NCI-H510A treated with DMSO at 0.1 percent for 48 hours (cell line): ENCODE data around the gene IGFBP4.

Experiments
- DNase-seq: peaks from one replicate; lab custom pipeline; 2025; lab: John Stamatoyannopoulos, UW

The IGFBP4 gene

DNA sequence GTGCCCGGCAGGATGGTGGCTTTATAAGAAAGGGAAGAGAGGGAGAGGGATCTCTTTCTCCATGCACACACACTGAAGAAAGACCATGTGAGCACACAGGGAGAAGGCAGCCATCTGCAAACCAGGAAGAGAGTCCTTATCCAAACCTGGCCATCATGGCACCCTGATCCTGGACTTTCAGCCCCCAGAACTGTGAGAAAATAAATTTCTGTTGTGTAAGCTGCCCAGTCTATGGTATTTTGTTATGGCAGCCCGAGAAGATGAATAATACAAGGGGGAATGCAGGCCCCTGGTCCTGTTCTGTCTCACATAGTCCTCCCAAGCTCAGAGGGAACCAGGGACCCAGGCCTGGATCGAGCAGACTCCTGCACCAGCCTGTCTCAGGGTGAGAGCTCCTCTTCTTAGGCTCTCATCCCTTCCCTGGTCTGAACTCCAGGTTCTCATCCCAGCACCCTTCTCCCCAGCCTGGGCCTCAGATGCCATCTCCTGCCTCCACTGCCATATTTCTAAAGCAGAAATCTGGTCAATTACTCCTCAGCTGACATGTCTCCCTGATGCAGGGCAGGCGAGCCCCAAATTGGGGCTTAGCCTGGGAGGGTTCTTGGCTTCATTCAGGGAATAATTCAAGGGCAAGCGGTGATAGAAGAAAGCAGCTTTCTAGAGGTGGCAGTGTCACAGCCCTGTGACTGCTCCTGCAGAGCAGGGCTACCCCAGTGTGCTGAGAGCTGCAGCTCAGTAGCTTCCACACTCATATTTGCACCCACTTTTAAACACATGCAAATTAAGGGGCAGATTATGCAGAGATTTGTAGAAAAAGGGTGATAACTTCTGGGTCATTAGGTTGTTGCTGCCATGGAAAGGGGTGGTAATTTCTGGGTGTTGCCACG, 28.8 kb downstream of the IGFBP4 start:
- DNase-seq: no peak

DNA sequence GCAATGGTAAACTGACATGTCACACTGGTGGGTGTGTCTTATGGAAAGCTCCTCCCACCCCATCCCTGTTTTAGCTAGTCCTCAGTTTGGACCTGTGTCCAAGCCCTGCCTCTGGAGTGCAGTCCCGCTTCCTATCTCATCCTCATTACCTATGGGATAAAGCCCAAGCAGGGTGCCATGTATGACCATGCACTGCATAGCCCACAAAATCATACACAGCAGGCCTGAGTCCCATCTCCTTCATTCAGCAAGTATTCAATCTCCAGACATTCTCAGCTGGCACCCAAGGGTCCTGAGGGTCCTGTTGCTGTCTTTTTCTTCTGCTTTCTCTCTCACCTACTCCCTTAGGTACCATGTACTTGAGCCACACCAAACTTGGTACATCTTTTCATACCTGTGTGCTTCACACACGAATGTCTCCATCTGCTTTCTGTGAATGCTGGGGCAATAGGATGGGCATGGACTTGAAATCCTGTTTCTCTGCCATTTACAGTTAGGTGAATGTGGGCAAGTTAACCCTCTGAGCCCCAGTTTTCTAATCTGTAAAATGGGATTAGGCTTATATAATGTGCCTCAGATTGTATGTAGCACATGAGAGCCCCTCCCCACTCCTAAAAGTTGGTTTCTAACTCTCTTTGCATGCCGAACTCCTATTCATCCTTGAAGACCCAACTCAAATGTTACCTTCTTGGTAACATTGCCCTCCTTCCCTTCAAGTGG, 29.6 kb downstream of the IGFBP4 start:
- DNase-seq: no peak

DNA sequence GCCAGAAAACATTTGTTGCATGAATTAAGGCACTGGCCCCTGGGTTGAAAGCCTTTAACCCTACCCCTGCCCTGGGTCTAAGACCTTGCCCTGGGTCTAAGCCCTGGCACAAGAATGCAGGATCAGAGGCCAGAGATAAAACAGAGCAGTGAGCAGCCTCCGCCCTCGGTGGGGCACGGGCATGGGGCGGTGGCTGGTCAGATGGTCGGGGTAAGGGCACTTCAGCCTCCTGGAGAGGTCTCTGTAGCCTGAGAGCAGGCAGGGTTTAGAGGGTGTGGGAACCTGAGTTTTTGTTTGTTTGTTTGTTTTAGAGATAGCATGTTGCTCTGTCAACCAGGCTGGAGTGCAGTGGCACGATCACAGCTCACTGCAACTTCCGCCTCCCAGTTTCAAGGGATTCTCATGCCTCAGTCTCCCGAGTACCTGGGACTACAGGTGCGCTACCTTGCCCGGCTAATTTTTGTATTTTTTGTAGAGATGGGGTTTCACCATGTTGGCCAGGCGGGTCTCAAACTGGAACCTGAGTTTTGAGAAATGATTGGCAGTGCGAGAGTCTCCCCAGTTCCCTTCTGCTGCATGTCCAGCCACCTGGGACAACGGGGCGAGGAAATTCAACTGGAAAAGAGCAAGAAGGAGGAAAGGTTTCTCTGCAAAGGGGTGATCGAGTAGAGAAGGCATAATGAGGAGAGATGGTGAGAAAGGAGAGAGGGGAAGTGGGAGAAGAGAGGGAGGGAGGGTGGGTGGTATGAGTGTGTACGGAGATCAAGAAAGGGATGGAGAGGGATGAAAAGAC, 30.5 kb downstream of the IGFBP4 start:
- no peak for DNase-seq

DNA sequence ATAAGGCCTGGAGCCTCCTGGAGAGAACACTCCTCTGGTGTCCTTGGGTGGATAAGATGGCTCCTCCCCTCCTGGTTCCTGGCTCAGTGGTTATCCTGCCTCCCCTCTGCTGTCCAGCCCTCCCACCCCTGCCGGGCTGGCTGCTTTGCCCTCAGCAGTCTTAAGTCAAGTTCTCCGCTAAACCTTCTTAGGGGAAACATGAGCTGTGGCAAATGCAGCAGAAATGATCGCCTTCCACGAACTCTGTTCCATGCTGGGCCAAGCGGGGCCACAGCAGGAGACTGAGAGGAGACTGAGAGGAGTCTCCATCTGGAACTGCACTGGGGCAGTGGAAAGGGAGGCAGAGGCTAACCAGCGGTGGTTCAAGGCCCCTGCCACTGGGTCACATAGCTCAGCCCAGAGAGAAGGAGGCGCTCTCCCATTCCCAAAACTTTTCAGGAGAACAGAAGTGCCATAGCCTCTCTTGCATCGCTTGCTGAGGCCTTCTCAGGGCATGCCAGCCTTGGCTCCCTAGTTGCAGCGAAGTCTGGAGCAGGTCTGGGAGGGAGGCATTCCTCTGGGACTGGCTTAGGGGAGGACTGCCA, 31.3 kb downstream of the IGFBP4 start:
- DNase-seq: no peak

DNA sequence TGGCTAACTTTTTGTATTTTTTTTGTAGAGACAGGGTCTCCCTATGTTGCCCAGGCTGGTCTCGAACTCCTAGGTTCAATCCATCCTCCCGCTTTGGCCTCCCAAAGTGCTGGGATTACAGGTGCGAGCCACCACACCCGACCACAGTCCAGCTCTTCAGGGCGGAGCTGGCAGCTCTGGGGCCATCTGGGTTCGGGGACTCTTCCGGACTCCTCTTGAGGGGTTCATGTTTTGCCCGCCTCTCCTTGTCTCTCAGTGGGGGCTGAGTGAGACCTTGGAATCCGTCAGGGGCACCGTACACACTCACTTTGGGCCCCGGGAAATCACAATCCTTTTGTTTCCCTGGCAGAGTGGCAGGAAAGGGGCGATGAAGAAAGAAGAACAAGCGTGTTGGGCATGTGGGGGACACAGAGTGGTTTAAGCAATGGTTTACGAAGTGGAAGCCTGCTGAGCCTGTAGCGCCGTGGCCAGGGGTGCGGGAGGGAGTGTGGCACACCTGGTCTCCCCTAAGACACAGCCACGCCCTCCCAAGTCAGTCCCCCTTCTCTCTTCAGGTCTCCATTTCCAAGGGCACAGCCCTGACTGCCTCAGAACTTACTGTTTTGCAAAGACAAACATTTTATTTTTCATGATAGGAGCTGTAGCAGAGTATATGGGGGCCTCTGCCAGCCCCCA, 32.1 kb downstream of the IGFBP4 start:
- DNase-seq: no peak

DNA sequence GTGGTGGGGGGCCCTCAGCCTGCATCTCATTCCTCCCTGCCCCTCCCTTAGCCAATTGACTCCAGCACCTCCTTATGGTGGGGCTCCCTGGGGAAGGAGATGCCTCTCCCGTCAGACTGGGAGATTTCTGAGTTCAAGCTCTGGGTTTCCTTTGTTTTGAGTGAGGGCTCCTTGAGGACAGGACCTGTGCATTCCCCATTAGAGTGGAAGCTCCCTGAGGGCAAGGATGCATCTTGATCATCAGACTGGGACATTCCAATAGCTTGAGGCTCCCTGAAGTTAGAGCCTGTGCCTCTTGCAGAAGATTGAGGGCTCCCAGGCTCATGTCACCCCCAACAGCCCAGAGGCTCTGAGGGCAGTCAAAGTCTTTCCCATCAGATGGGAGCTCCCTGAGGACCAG, 34.5 kb downstream of the IGFBP4 start:
- DNase-seq: no peak

DNA sequence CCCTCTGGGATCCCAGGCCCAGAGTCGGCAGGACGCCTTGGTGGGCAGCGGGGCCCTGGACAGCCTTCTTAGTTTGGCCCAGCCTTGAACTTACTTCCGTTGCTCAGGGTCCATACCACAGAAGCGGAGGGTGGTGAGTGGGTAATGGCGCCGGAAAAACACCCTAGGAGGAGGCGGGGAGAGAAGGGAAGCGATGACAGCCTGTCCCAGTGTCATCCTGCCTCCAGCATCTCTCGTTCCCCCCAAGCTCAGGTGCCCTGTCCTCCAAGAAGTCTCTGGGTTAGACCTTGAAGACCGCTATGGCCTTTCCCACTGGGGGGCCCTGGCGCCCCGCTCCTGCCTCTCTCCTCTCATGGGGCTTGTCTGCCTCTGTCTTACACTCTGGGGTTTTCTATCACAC, 35.2 kb downstream of the IGFBP4 start:
- no peak for DNase-seq

DNA sequence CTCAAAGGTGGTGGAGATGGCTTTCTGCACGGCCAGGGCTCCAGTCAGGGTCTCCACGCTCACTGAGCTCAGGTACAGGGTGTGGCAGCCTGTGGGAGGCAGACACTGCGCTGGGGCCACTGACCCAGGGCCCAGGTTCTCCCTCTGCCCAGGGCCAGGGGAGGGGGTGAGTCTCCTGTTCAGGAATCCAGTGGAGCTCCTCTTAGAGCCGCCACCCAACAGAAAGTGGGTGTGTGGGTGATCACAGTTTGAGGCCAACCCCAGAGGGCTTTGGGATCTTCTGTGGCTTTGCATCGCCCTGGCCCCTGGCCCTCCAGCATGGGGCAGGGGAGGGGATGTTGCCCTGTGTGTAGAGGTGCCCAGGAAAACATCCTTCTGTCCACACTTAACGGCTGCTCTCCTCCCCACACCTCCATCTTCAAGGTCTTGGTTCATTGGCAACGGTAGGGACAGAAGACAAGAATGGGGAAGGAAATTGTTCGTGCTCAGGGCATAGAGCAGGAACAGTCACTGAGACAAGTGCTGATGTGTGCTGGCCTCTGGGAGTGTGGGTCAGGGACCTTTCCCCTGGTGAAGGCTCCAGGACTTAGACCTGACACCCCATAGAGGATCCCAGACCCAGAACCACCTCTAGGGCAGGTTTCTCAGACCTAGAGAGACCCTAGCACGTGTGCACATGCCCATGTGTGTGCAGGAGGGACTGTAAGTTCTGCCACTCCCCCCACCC, 36.7 kb downstream of the IGFBP4 start:
- no peak for DNase-seq

DNA sequence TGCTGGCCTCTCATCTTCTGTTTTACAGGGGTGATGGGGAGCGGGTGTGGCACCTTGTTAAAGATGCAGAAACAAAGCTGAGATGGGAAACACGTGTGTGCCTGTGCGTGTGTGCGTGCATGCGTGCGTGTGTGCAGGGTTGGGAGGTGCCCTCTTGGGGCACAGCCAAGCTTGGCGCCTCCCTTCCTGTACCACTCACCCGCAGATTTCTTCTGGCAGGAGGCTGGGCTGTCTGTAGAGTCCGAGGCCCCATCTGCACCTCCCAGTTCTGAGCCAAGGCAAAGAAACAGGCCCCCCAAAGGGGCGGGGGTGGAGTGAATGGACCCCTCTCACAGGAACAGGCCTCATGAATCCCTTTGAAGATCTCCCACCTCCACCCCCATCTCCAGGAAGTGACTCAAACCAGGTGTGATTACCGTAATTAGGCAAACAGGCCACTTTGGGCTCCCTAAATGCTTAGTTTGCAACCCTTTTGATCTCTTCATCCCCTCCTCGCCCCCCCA, 37.3 kb downstream of the IGFBP4 start:
- no peak for DNase-seq

DNA sequence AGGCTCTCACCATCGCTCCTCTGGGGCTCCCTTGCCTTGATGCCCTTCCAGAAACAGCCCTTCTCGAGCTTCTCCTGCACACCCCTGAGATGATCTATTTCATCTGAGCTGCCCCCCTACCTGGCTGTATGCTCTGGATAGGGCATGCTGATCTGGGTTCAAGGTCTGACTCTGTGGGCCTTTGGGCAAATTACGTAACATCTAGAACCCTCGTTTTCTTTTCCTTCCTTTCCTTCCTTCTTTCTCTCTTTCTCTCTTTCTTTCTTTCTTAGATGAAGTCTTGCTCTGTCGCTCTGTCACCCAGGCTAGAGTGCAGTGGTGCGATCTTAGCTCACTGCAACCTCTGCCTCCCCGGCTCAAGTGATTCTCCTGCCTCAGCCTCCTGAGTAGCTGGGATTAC, 37.9 kb downstream of the IGFBP4 start:
- no peak for DNase-seq

DNA sequence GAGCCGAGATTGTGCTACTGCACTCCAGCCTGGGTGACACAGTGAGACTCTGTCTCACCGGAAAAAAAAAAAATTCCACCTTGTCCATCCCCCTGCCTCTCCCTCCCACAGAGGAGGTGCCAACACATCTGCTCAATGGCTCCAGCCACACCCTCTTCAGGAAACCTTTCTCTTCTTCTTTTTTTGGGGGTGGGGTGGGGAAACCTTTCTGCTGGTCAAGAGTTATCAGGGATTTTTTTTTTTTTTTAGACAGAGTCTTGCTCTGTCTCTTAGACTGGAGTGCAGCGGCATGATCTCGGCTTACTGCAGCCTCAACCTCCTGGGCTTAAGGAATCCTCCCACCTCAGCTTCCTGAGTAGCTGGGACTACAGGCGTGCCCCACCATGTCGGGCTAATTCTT, 39.5 kb downstream of the IGFBP4 start:
- DNase-seq: no peak

DNA sequence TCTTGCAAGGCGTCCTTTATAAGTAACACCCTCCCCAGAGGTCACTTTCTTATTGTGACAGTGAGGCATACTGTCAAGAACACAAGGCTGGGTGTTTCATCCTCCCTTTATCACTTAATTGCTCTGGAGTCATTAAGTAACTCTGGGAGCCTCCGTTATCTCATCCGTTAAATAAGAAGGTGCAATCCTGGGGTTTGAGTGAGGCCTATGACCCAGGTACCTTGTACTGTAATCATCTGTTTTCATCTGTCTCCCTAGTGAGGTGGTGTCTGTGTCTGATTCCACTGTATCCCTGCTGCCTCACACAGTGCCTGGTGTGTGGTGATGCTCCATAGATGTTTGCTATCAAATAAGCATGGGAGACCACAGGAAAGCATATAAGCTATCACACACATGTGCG, 40.4 kb downstream of the IGFBP4 start:
- no peak for DNase-seq

DNA sequence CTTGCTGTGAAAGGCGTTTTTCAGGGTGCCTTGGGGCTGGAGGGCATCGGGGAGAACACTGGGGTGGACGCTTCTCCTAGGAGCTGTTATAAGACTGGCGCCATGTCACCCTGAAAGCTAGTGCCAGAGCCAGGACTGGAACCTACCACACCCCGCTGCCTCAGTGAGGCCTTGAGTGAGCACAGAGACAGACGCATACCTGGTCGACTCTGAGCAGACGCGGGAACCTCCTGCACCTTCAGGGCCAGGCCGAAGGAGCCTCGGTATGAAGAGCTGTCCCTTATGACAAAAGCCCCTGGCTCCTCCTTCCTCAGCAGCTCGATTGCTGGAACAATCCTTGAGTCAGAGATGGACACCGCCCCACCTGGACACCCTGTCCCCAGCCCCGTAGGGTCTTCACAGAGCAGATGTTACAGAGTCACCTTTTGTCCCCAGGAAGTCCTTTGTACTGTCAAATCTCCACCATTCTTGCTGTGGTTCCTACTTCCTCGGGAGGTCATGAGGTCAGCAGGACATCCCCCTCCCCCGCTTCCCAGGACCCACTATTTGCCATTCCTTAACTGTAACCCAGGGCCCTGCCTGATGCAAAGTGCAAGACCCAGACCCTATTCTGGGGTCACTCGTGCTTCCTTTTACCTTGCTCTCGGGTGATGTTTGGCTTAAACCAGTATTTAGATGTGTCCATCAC, 41.2 kb downstream of the IGFBP4 start:
- DNase-seq: no peak

DNA sequence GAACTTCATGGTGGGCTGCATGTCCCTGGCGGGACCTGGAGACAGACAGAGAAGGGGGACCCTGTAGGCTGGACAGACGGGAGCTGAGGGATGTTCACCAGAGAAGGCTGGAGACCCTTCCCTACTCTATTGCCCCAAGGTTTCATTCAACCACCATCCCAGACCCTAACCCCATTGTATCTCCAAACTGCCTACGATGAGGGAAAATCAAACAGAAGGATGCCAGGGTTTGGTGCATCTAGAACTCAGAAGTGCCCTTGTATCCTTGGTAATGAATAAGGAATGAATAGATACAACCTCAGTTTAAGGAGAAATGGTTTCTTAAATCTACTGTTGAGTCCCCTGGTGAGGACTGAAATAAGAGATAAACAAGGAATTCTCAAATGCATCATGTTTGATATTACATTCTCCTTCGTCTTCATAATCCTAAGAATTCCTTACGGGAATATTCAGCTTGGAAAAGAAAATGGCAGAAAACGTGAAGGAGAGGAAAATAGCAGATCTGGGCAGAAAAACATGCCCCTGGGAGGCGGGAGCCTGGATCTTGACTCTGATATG, 41.8 kb downstream of the IGFBP4 start:
- DNase-seq: no peak

DNA sequence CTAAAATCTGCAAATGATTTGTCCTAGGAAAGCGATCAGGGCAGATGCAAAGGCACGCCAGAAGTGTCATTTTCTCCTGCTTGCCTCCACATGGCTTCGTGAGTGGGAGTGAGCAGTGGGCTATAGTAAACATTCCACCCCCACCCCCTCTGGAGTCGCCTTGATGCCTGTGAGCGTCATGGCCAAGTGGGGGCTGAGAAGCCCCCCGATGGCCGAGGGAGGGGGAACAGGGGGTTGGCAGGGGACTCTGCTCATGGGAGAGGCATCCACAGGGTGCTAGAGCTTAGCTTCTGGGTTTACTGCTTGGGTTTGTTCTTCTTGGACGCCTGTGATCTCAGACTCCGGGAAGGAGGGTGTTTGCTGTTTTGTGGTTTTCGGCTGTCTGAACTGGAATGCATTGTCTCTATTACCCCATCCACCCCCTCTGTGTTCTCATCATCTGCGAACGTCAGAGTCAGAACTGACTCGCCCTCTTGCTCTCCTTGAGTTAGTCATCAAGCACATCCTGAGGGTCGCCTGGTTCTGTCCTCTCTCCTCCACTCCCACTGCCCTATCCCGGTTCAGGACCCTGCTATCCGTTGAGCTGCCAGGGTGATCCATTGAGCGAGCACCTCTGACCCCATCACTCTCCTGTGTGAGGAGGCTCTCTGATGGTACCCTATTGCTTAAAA, 42.7 kb downstream of the IGFBP4 start:
- no peak for DNase-seq

DNA sequence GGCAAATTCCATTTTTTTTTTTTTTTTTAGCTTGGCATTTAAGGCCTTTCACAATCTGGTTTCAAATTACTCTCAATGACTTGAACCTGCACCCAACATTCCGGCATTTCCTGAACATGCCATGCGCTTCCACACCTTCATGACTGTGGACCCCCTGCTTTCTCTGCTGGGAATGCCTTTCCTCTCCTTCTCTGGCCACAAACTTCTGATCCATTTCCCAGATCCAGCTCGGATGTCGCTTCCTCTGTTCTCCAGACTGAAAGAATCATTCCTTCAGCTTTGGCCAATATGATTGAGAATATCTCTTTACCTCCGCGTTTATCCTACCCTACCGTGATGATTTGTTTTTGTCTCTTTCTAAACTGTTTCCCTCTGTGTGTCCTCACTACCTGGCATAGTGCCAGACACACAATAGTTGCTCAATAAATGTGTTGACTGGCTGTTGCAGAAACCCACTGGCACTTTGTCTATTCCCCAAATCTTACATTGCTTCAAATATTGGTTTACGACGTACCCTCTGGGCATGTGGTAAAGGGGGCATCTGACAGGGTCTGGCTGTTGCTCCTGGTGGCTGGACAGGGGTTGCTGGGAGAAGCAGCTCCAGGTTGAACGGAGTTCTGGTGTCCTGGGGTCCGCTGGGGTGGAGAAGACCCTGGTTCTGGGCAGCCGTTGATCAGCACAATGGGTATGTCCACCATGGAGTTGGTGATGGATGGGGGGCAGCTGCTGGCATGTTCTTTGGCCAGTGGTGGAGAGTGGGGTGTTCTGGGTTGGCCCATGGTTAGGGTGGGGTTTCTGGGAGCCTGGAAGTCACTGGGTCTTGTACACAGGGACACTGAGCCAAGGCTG, 43.5 kb downstream of the IGFBP4 start:
- DNase-seq: no peak

DNA sequence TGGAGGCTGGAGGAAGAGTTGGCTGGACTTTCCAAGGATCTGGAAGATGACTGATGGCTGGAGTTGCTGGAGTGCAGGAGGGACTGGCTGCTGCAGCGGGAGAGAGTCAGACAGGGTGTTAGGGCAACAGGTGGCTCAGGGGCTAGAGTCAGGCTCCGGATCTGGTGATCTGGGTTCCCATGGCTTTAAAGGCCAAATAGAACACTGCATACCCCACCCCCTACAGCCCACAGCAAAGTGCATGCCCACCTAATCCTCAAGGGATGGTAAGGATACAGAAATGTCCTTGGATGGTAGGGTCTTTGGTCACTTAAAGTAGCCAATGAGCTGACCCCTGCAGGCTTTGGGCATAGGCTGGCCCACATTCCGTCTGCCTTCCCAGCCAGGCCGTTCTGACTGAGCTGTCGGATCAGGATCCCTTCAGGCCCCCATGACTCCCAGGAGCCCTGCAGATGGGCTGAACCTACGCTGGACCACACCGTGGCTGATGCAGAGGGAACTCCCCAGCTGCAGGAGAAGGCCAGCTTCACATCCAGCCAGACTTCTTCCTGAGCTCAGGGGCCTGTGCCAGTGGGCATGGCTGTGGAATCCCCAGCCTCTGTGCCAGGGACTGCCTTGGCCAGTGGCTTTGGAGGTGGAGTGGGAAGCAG, 44.2 kb downstream of the IGFBP4 start:
- DNase-seq: no peak
